HCT116 (cell line): ENCODE measurements around the gene MALT1. TPM values are rescaled to one million over a fixed set of nuclear protein-coding genes. Genes with fewer than 3 reads are reported as not detected.

Experiments
- ATAC-seq: fragments of 200-7000 bp; cut with Tn5 transposase; 2 replicates; pipeline ENCODE4 v1.9.1; 2020; ENCODE audit warnings: mild to moderate bottlenecking, moderate library complexity
- BruUV-seq: library from RNA; stranded (reverse); fragments of 400-500 nt; replicated peaks from 2 replicates; lab custom pipeline; 2021; lab: Mats Ljungman, UMichigan
- CTCF ChIA-PET: fragments of 300-600 bp; sonication (Branson Sonifier 250); formaldehyde crosslinking; loops from one replicate; lab custom pipeline; 2021; ENCODE audit warnings: antibody characterized with exemption; lab: Charles Lee
- POLR2A ChIA-PET: fragments of 300-600, 350-600 bp; sonication (Branson Sonifier 250); formaldehyde crosslinking; loops from one replicate; lab custom pipeline; 2021; ENCODE audit warnings: antibody characterized with exemption; lab: Charles Lee
- RAD21 ChIA-PET, 2 experiments: fragments of 300-600 bp; sonication (Branson Sonifier 250); formaldehyde crosslinking; loops; one replicate each; lab custom pipeline; 2023; ENCODE audit warnings: low total read pairs in 2 of 2; ENCODE audit not compliant: uncharacterized antibody in 2 of 2, unreplicated experiment in 2 of 2, low non-redundant PET in 1 of 2; lab: Charles Lee
- DNase-seq: peaks from one replicate; pipeline ENCODE4 v3.0.0-alpha.2; 2010; ENCODE audit warnings: low read depth, low spot score
- H2AFZ ChIP-seq: fragments of 200-600 bp; shearing (Covaris generic), sonication (generic); 2 replicates; pipeline ENCODE4 v1.6.1; 2017; ENCODE audit warnings: low read depth, mixed run types, mixed read lengths, antibody characterized with exemption, low read length; ENCODE audit not compliant: poor library complexity, severe bottlenecking
- H3K27ac ChIP-seq: 2 replicates; pipeline ENCODE4 v1.5.1; 2012; ENCODE audit warnings: low read depth, low read length
- H3K27me3 ChIP-seq: fragments of 200-600 bp; sonication (generic); 2 replicates; pipeline ENCODE4 v1.6.1; 2016; ENCODE audit warnings: mixed run types, low read length, mixed read lengths; ENCODE audit not compliant: insufficient read depth
- H3K36me3 ChIP-seq, 2 experiments: fragments of 200-500 bp in 1 of 2; fragments of 200-600 bp in 1 of 2; sonication (Bioruptor generic) in 1 of 2; sonication (generic) in 1 of 2; 2 replicates each; pipeline versions ENCODE4 v1.5.1 to v1.6.1; 2014 to 2016; ENCODE audit warnings: low read length in 2 of 2, inconsistent platforms in 1 of 2, mixed read lengths in 1 of 2, mixed run types in 1 of 2; ENCODE audit not compliant: insufficient read depth in 2 of 2, control insufficient read depth in 1 of 2
- H3K4me1 ChIP-seq, 2 experiments: fragments of 200-600 bp in 1 of 2; sonication (generic) in 1 of 2; 2 replicates each; pipeline versions ENCODE4 v1.5.1 to v1.6.1; 2012 to 2017; ENCODE audit warnings: low read length in 2 of 2, inconsistent platforms in 1 of 2, mild to moderate bottlenecking in 1 of 2, mixed read lengths in 1 of 2, mixed run types in 1 of 2, moderate library complexity in 1 of 2; ENCODE audit not compliant: insufficient read depth in 2 of 2, control insufficient read depth in 1 of 2
- H3K4me2 ChIP-seq: fragments of 200-600 bp; sonication (generic); 2 replicates; pipeline ENCODE4 v1.6.1; 2017; ENCODE audit warnings: mixed run types, low read length, mixed read lengths
- H3K4me3 ChIP-seq, 2 experiments: fragments of 200-600 bp in 1 of 2; sonication (generic) in 1 of 2; replicated peaks in 1 of 2; 2 replicates each; pipeline ENCODE4 v1.5.1; 2011 to 2016; ENCODE audit warnings: low read length in 2 of 2, control low read depth in 1 of 2, low read depth in 1 of 2, mild to moderate bottlenecking in 1 of 2, mixed read lengths in 1 of 2, mixed run types in 1 of 2
- H3K79me2 ChIP-seq: fragments of 200-600 bp; sonication (generic); 2 replicates; pipeline ENCODE4 v1.6.1; 2017; ENCODE audit warnings: mild to moderate bottlenecking, mixed run types, low read length, moderate library complexity, mixed read lengths; ENCODE audit not compliant: insufficient read depth
- H3K9ac ChIP-seq: fragments of 200-600 bp; sonication (generic); 2 replicates; pipeline ENCODE4 v1.6.1; 2016; ENCODE audit warnings: low read length, mixed read lengths
- H3K9me2 ChIP-seq: fragments of 200-600 bp; sonication (generic), shearing (Covaris generic); 2 replicates; pipeline ENCODE4 v1.6.1; 2017; ENCODE audit warnings: mixed run types, mild to moderate bottlenecking, moderate library complexity; ENCODE audit not compliant: insufficient read depth
- H3K9me3 ChIP-seq, 2 experiments: fragments of 200-500 bp in 1 of 2; fragments of 200-600 bp in 1 of 2; sonication (Bioruptor generic) in 1 of 2; sonication (generic) in 1 of 2; 2 replicates each; pipeline ENCODE4 v1.6.1; 2014 to 2017; ENCODE audit warnings: low read length in 2 of 2, mixed read lengths in 2 of 2, inconsistent platforms in 1 of 2, low read depth in 1 of 2, mild to moderate bottlenecking in 1 of 2, mixed run types in 1 of 2, moderate library complexity in 1 of 2; ENCODE audit not compliant: control insufficient read depth in 1 of 2, insufficient read depth in 1 of 2
- H4K20me1 ChIP-seq: fragments of 200-600 bp; sonication (generic), shearing (Covaris generic); 2 replicates; pipeline ENCODE4 v1.6.1; 2017; ENCODE audit warnings: mixed run types, mild to moderate bottlenecking, moderate library complexity; ENCODE audit not compliant: insufficient read depth
- CBX3 ChIP-seq: IDR thresholded peaks from 2 replicates; pipeline ENCODE4 v1.6.1; 2012; ENCODE audit warnings: low read depth
- CEBPB ChIP-seq: IDR thresholded peaks from 2 replicates; pipeline ENCODE4 v1.6.1; 2012; ENCODE audit warnings: low read depth
- CTCF ChIP-seq, 3 experiments: fragments of 200-600 bp in 1 of 3; sonication (generic) in 1 of 3; IDR thresholded peaks in 2 of 3; conservative IDR thresholded peaks in 1 of 3; 2 replicates each; pipeline ENCODE4 v1.5.1; 2012 to 2017; ENCODE audit warnings: low read depth in 2 of 3, low read length in 2 of 3, antibody characterized with exemption in 1 of 3, borderline replicate concordance in 1 of 3, control low read depth in 1 of 3, mild to moderate bottlenecking in 1 of 3, mixed read lengths in 1 of 3, mixed run types in 1 of 3, moderate library complexity in 1 of 3; ENCODE audit not compliant: insufficient read depth in 1 of 3
- ELF1 ChIP-seq: IDR thresholded peaks from 2 replicates; pipeline ENCODE4 v1.6.1; 2012; ENCODE audit warnings: low read depth, borderline replicate concordance
- EZH2phosphoT487 ChIP-seq: fragments of 200-600 bp; IDR thresholded peaks from 2 replicates; pipeline ENCODE4 v1.6.1; 2018; ENCODE audit warnings: antibody characterized with exemption, borderline replicate concordance
- JUND ChIP-seq: IDR thresholded peaks from 2 replicates; pipeline ENCODE4 v1.6.1; 2012
- MAX ChIP-seq: IDR thresholded peaks from 2 replicates; pipeline ENCODE4 v1.6.1; 2012
- POLR2A ChIP-seq: IDR thresholded peaks from 2 replicates; pipeline ENCODE4 v1.7.0; 2011; ENCODE audit warnings: borderline replicate concordance; ENCODE audit not compliant: insufficient read depth, insufficient read length; ENCODE audit errors: extremely low read depth
- RAD21 ChIP-seq: IDR thresholded peaks from 2 replicates; pipeline ENCODE4 v1.6.1; 2012; ENCODE audit warnings: low read depth, mild to moderate bottlenecking
- SIN3A ChIP-seq: IDR thresholded peaks from 2 replicates; pipeline ENCODE4 v1.6.1; 2012; ENCODE audit warnings: low read depth
- SP1 ChIP-seq: IDR thresholded peaks from 2 replicates; pipeline ENCODE4 v1.6.1; 2012; ENCODE audit warnings: low read depth
- SRF ChIP-seq: IDR thresholded peaks from 2 replicates; pipeline ENCODE4 v1.6.1; 2012; ENCODE audit warnings: low read depth
- TCF7L2 ChIP-seq: IDR thresholded peaks from 2 replicates; pipeline ENCODE4 v1.7.0; 2011; ENCODE audit warnings: borderline replicate concordance, inconsistent platforms; ENCODE audit not compliant: insufficient read depth, insufficient read length; ENCODE audit errors: extremely low read depth
- YY1 ChIP-seq: IDR thresholded peaks from 2 replicates; pipeline ENCODE4 v1.6.1; 2011; ENCODE audit warnings: low read length, low read depth, moderate library complexity, mild to moderate bottlenecking; ENCODE audit not compliant: insufficient replicate concordance; ENCODE audit errors: extremely low read depth
- ZBTB33 ChIP-seq: IDR thresholded peaks from 2 replicates; pipeline ENCODE4 v1.6.1; 2011; ENCODE audit warnings: mild to moderate bottlenecking, low read length, moderate library complexity; ENCODE audit not compliant: insufficient replicate concordance; ENCODE audit errors: extremely low read depth
- ZFX ChIP-seq: fragments of 450-650 bp; IDR thresholded peaks from 2 replicates; pipeline ENCODE4 v1.6.1; 2017
- ZNF274 ChIP-seq: fragments of 200-500 bp; sonication (Bioruptor generic); IDR thresholded peaks from 2 replicates; pipeline ENCODE4 v1.6.1; 2014; ENCODE audit warnings: mild to moderate bottlenecking, low read depth, low read length, inconsistent platforms
- intact Hi-C: fragments of 100-400 bp; cut with micrococcal nuclease; formaldehyde crosslinking; loops from 2 replicates; pipeline ENCODE4 v1.10.0; 2022
- total RNA-seq: library from RNA; stranded (reverse); gene quantifications from one replicate; pipeline ENCODE4 v1.2.1, GENCODE V29; 2021; ENCODE audit not compliant: unreplicated experiment

MALT1 gene
- total RNA-seq, 1 experiment from 2014 or later = 41.1 TPM

GRCh38 chr18:58728719-58729118 is 57.5 kb downstream of the MALT1 start:
- POLR2A ChIA-PET = no interaction called here
- RAD21 ChIA-PET = no interaction called here
- BruUV-seq = no TSS peak

GRCh38 chr18:58730618-58731017 is 59.4 kb downstream of the MALT1 start:
- Histone ChIP-seq H3K27ac (no peak overlapping the region), H3K9me2 (no peaks in the 10 kb centered on the region), H3K9ac (no peak overlapping the region), H2AFZ (no peak overlapping the region), H4K20me1 (no peaks in the 10 kb centered on the region), H3K27me3 (no peaks in the 10 kb centered on the region), H3K4me3 (no peak overlapping the region), H3K9me3 (no peaks in the 10 kb centered on the region), H3K4me2 (no peak overlapping the region), H3K4me1 (no peaks in the 10 kb centered on the region), H3K79me2 (peaks cover 11% of the 10 kb centered on the region; the same call in 1 of the 2 replicates), H3K36me3 (peaks cover 6 to 14% of the 10 kb centered on the region in 2 experiments; a peak in 2 of 4 replicates)
- intact Hi-C loops = no loop called here
- no peak for DNase-seq
- POLR2A ChIA-PET = no interaction called here
- RAD21 ChIA-PET = no interaction called here
- BruUV-seq = no TSS peak
- CTCF ChIA-PET = no interaction called here
- ATAC-seq = no peak
- TF ChIP-seq ZFX (no peak), YY1 (no peak), JUND (no peak), SP1 (no peak), EZH2phosphoT487 (no peak), POLR2A (no peak), SIN3A (no peak), CTCF (IDR thresholded peaks at IDR 0.05 in 2 of 3, conservative IDR thresholded peaks at IDR 0.05 in 1 of 3; ENCODE audit: borderline replicate concordance in 1 of 3, insufficient read depth in 1 of 3, low read depth in 2 of 3, low read length in 2 of 3) (no peak), ZBTB33 (no peak), ZNF274 (no peak), SRF (no peak), CEBPB (no peak), CBX3 (no peak), RAD21 (no peak), MAX (no peak)

More at GRCh38 chr18:58728719-58729118, 57.5 kb downstream of the MALT1 start:
- no peak overlapping the region for H2AFZ ChIP-seq
- H3K27me3 ChIP-seq = no peaks in the 10 kb centered on the region
- H3K4me1 ChIP-seq = no peaks in the 10 kb centered on the region
- no peak overlapping the region for H3K9ac ChIP-seq
- H3K79me2 ChIP-seq = peaks cover 11% of the 10 kb centered on the region; the same call in 1 of the 2 replicates
- H3K9me2 ChIP-seq = no peaks in the 10 kb centered on the region
- H3K9me3 ChIP-seq = no peaks in the 10 kb centered on the region
- intact Hi-C loops = no loop called here
- H4K20me1 ChIP-seq = no peaks in the 10 kb centered on the region
- no peak for TF ChIP-seq CEBPB
- no peak for TF ChIP-seq ELF1
- no peak for TF ChIP-seq TCF7L2
- H3K36me3 ChIP-seq = 0 out of 4 replicates have a peak, but pooled peaks cover 1 to 9% of the 10 kb centered on the region in 2 experiments
- ATAC-seq (no peak), DNase-seq (no peak)
- H3K4me2 ChIP-seq = no peak overlapping the region
- no peak overlapping the region for H3K4me3 ChIP-seq
- H3K27ac ChIP-seq = no peak overlapping the region
- CTCF ChIA-PET = interaction anchor here (1.3 kb wide), 1 partner anchor 40 kb away, joined by 3 read pairs; no protein-coding TSS in a partner anchor
